GM21619 (cell line): ENCODE results near the gene DPYD.

ENCODE experiments used
- ATAC-seq: cut with Tn5 transposase; IDR thresholded peaks from one replicate; pipeline ENCODE4 v1.9.1; 2021; ENCODE audit not compliant: unreplicated experiment

Gene DPYD

GRCh38 chr1:97560714-97561113, 360.1 kb downstream of the DPYD start:
- no peak for ATAC-seq

GRCh38 chr1:97553971-97554370, 366.9 kb downstream of the DPYD start:
- ATAC-seq, result no peak

GRCh38 chr1:97551113-97551512, 369.7 kb downstream of the DPYD start:
- no peak for ATAC-seq

GRCh38 chr1:97545446-97545845, 375.4 kb downstream of the DPYD start:
- no peak for ATAC-seq

- ATAC-seq, result no peak
Measured at GRCh38 chr1:97540346-97540888, 380.4 kb downstream of the DPYD start.

GRCh38 chr1:97538113-97538512, 382.7 kb downstream of the DPYD start:
- ATAC-seq, result no peak

- no peak for ATAC-seq
Measured at GRCh38 chr1:97533358-97533757, 387.5 kb downstream of the DPYD start.

GRCh38 chr1:97529600-97529999, 391.2 kb downstream of the DPYD start:
- no peak for ATAC-seq

- ATAC-seq, result no peak
Measured at GRCh38 chr1:97524211-97524610, 396.6 kb downstream of the DPYD start.

- no peak for ATAC-seq
Measured at GRCh38 chr1:97516588-97516987, 404.2 kb downstream of the DPYD start.

- no peak for ATAC-seq
Measured at GRCh38 chr1:97508653-97509218, 412.1 kb downstream of the DPYD start.

- no peak for ATAC-seq
Measured at GRCh38 chr1:97507863-97508262, 413.0 kb downstream of the DPYD start.

GRCh38 chr1:97506368-97506767, 414.5 kb downstream of the DPYD start:
- no peak for ATAC-seq

- ATAC-seq, result peak; percentile 97
Measured at GRCh38 chr1:97505816-97506215, 415.0 kb downstream of the DPYD start.

GRCh38 chr1:97505289-97505688, 415.5 kb downstream of the DPYD start:
- no peak for ATAC-seq

GRCh38 chr1:97502360-97502759, 418.5 kb downstream of the DPYD start:
- no peak for ATAC-seq

- no peak for ATAC-seq
Measured at GRCh38 chr1:97501628-97502027, 419.2 kb downstream of the DPYD start.

- no peak for ATAC-seq
Measured at GRCh38 chr1:97500760-97501159, 420.1 kb downstream of the DPYD start.

GRCh38 chr1:97499667-97500066, 421.2 kb downstream of the DPYD start:
- ATAC-seq, result no peak

GRCh38 chr1:97489834-97490233, 431.0 kb downstream of the DPYD start:
- ATAC-seq, result peak; percentile 89

- no peak for ATAC-seq
Measured at GRCh38 chr1:97488530-97488929, 432.3 kb downstream of the DPYD start.

- ATAC-seq, result no peak
Measured at GRCh38 chr1:97482022-97482421, 438.8 kb downstream of the DPYD start.

- no peak for ATAC-seq
Measured at GRCh38 chr1:97467445-97467844, 453.4 kb downstream of the DPYD start.
